SIG-M5 treated with dmso at 0.1 percent for 504 hours (cell line): ENCODE results near the gene ATF5.
A peak's percentile ranks its signal among the peaks of the same experiment; 100 is the strongest.

ENCODE experiments used
- DNase-seq: peaks from one replicate; lab custom pipeline; 2025; ENCODE audit not compliant: unreplicated experiment; lab: John Stamatoyannopoulos, UW

ATF5 gene

DNA sequence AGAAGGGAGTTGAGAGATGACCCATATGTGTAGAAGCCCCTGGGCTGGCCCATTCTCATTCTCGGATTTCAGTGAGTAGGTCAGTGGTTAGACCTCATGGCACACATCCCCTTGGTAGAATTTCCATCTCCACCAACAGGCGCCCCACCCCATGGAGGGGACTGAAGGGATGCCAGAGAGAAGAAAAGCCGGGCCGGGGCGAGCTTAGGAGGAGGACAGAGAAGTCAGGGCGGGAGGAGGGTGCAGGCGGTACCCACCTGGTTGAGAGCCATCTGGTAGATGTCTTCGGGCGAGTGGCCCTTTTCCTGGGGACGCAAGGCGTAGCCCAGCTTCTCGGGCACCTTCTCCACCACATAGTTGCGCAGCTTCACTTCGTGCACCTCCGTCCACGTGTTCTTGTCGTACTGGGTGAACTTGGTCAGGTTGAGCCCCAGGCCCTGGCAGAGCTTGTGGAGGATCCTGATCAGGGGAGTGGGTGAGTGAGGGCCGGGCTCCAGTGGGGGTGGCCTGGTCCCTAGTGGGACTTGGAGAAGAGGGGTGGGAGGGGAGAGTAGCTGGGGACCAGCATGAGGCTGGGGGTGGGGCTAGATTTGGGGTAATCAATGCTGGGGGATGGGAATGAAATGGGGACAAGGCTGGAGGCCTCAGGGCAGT, 34.9 kb upstream of the ATF5 start:
- DNase-seq, result no peak

DNA sequence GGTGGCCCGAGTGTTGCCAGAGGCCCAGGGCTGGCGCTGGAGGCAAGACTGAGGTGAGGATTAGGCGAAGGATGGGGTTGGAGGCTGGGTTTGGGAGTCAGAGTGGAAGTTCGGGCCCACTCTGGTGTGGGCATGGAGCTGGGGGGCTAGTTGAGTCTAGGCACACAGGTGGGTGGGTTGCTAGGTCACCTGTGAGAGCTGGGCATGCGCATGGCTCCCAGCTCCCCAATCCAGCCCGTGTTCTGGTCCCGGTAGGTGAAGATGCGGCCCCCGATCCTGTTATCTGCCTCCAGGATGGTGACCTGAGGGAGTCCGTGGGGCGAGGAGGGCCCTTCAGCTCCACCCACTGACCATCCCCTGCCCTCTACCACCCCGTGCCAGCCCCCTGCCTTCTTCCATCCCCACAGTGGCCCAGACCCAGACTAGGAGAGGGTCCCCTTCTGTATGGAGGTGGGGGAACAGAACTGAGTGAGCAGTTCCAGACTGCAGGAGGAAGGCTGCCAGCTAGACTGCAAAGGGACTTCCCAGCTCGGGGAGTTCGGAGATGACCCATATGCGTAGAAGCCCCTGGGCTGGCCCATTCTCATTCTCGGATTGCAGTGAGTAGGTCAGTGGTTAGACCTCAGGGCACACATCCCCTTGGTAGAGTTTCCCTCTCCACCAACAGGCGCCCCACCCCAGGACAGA, 34.0 kb upstream of the ATF5 start:
- DNase-seq, result no peak

DNA sequence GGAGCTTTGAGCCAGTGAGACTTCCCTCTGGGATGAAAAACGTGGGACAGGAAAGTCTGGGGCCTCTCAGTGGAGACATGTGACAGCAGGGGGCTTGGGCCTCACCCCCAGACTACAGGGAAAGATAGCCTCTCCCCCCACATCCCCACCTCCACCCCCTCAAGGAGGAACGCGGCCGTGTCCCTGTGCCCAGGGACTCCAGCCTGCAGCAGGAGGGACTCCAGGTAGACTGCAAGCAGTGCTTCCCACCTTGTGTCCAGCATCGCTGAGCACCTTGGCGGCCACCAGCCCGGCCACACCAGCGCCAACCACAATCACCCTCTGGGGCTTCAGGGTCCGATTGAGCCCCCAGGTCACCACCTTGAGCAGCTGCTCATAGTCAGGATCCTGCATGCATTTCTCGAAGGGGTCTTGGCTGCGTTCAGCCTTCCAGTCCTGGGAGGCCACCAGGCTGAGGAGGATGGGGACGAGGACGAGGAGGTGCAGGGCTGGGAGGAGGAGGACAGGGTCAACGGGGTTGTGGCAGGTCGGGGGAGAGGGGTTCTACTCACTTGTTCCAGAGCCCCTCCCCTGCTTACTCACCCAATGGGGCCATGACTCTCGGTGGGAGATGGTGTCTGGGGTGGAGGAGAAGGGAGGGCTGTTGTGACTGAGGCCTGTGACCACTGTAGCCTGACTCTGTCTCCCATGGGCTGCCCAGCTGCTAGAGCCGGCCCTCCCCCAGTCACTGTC, 33.3 kb upstream of the ATF5 start:
- DNase-seq, result no peak

DNA sequence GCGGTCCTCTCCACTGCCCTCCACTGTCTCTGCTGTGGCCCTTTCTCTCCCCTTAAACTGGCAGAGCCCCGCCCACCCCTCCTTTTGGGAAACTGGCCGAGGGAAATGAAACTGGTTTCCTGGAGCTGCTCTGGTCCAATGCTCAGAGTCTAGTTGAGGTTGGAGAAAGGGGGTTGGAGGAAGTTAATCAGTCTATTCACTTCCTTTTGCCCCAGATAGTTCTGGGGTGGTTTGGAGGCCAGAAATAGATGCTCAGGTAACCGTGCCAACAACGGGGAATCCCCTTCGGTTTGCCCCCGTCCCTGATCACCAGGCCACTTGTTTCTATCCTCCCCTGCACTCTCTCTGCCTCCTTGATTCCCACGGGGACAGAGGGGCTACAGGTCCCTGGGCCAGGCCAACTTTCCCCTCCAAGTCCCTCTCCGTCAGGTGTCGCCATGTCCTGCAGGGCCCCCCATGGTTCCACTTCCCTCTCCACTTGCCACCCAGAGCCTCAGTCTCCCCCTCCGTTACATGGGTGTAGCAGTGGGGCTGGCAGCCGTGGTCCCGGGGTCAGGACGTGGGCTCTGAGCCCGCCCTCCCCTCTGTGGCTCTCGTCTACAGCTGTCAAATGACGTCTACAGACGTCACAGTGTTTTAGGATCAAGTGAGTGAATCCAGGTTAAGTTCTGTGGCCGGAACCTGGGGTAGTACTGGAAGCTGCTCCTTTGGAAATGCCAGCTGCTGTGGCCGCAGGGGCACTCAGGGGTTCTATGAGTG, 32.0 kb upstream of the ATF5 start, which contains the start of gene IL4I1:
IL4I1 (minus strand) TSS at position 25 of the 759 bp plus-strand sequence. CDS start 727 bp downstream, outside the sequence.
- DNase-seq, result peak; percentile 88

DNA sequence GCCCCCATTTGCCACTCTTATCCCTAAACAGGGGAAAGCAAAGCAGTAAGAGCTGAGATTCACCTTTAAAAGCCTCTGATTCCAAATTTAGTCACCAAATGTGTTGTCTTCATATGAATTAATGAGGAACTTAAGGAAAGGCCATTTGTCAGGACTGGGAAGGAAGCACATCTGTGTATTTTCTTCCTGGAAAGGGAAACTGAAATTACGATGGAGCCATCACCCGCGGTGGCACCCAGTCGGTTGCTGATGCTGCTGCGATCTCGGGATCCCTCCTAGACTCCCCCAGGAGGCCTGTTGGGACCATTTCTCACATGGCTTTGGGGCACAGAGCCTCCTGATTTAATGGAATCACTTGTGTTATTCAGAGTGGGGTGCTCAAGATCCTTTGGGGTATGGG, 24.9 kb upstream of the ATF5 start:
- DNase-seq, result no peak

DNA sequence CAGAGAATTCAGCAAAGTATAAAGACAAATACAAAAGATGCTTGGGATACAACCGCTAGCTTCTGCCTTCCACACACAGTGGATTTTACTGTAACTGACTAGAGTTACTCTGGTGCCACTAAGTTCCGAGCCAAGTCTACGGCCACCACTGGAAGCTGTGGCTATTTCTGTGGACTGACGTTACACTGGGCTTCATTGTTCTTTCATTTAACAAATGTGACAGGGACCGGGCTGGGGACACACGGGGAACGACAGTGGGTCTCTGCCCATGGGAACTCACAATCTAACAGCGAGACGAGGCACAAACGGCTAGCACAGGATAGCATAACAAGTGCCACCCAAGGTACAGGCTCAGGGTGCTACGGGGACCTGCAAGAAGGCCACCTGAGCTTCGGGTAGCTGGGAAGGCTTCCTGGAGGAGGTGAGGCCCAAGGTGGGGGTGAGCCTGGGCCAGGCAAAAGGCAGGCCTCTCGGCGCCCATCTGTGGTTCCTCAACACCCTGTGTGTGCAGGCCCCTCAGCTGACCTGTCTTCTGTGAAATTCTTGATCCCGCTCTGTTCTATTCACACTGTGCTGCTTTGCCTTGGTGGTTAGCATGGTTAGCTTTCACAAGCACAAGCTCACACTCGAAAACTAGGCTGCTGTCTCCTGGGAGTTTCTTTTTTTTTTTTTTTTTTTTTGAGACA, 22.0 kb upstream of the ATF5 start:
- no peak for DNase-seq

DNA sequence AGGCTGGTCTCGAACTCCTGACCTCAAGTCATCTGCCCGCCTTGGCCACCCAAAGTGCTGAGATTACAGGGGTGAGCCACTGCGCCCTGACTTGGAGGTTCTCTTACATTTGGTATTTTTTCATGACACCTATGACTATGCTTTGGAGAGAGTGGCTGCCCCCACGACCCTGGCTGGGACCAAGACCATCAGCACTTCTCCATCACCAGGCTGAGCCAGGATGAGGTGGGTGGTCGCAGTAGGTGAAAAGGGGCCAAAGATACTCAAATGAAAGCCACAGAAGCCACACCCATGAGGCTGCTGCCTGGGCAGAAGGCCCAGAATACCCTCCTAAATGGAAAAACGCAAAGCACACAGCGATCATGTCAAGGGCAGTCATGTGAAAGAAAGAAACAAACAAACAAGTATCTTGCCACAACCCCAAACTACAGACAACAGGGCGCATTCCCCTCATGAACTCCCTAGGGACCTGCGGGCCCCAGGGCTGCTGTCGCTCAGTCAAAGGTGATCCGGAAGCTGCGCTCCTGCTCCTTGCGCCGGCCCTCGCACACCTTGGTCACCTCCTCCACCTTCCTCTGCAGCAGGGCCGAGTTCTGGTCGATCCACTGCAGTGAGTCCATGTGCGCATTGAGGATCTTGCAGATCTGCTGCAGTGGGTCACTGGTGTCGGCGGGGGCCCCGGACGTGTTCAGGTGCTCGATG, 21.1 kb upstream of the ATF5 start:
- no peak for DNase-seq

DNA sequence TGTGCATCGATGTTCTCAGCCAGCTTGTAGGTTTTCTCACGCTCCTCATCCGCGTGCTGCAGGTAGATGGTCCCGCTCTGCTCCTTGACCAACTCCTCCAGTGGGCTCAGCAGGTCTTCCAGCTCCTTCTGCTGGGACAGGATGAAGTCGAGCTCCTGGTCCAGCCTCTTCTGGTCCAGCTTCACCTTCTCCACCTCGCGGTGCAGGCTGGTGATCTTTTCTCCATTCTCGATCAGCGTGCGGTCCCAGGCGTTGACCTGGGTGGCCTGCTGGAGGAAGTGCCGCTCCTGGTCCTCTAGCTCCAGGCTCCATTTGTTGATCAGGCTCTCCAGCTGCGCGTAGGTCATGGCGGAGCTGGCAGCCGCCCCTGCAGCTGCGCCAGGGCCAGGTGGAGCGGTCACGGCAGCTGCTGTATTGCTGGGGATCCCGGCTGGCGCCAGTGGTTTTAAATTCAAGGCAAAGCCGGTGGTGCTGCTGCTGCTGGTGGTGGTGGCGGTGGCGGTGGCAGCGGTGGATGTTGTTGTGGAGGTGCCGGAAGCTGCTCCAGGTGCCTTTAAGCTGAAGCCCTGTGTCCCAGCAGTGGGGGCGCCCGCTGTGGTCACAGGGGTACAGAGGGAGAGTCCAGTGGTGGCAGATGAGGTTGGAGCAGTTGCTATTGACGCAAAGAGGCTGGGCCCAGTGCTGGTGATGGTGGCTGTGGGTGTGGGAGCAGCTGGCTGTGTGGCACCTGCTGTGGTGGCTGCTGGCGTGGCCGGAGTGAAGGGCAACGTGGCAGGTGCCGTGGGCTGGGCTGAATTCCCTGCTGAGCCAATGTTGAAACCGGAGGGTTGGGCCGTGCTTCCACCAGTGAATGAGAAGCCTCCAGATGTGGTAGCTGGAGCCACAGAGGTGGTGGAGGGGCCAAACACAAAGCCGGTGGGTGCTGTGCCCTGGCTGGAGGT, 20.3 kb upstream of the ATF5 start:
- no peak for DNase-seq

DNA sequence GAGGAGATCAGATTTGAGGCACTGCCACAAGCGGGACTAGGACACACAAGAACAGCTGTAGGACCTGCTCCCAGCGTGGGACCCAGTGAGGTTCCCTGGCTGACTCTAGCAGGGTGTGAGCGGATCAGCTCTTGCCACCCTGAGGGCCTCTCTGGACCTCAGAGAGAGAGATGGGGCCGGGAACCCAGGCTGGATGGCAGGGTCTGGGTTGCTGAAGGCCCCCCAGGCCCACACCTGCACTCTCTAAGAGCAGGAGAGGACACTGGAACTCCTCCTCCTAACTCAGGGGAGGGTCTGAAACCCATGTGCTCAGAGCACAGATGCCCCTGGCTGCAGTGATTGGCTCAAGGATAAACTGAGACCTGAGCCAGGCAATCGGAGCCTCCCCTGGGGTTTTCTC, 18.8 kb upstream of the ATF5 start:
- DNase-seq, result no peak

DNA sequence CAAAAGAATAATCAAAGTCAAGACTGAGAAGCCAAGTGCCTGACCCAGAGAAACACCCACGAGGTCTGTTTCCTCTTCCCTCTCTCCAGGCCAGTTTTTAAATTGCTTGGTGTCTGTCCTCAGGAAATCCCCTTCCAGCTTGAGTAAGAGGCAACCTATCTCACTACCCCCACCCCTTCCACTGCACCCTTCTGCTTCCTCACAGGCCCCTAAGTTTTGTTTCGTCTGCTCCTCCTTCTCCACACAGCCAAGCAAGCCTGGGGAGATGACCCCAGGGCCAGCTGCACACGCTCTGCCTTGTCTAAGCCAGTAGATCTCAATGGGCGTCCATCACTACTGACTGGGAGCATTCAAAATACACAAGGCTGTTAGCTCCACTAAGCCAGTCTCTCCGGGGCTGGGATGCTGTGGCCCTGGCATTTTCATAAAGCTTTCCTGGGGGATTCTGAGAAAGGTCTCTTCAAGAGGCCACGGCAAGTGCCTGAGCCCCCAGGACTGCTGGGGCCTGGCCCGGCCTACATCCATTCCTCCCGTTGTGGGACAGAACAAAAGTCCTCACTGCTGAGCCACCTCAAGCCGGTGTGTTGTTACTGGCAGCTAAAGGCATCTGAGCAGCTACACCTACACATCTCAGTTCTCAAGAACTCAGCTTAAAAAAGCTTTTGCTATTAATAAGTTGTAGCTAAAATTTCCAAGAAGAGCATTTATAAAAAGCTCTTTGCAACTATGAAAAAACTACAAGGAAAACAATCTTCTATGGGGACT, 17.4 kb upstream of the ATF5 start:
- no peak for DNase-seq

DNA sequence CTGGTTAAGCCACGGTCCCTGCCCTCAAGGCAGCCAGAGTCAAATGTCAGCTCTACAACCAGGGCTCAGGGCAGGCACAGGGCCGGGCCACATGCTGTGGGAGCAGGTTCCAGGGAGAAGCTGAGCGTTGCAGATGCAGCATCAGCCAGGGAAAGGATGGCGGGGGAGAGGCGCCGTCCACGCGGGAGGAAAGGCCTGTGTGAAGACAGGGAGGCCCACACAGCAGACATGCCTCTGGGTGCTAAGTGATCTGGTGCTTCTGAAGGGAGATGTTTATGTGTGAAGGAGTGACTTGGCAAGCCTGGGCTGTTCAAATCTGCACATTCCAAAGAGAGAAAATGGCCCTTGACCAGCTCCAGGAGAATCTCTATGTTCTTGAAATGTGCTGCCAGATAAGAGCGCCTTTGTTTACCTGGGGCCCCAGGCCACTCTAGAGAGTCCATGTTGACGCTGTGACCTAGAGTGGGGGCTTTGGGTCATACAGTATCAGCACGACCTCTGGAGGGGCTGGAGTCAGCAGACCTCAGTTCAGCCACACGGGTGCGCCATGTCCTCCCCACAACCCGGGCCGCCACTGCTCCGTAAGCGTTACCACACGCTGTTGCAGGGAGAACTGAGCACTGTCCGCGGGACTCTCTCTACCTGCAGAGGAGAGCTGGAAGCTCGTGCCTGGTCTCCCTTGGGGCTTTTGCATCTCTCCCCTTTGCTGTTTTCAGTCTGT, 15.9 kb upstream of the ATF5 start:
- no peak for DNase-seq

DNA sequence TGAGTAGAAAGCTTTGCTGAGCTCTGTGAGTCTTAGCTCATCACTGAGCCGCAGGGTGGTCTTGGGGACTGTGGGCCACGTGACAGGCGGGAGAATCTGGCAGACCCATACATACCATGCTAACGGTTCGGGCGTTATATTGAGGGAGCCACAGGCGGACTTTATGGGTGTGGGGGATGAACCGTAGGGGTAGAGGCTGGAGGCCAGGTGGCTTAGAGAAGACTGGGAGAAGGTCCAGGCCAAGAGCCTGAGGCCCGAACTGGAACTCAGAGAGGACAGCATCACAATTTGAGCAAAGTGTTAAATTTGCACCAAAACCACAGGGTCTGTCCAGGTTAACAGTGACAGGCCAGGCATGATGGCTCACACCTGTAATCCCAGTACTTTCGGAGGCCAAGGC, 15.3 kb upstream of the ATF5 start:
- DNase-seq, result no peak

DNA sequence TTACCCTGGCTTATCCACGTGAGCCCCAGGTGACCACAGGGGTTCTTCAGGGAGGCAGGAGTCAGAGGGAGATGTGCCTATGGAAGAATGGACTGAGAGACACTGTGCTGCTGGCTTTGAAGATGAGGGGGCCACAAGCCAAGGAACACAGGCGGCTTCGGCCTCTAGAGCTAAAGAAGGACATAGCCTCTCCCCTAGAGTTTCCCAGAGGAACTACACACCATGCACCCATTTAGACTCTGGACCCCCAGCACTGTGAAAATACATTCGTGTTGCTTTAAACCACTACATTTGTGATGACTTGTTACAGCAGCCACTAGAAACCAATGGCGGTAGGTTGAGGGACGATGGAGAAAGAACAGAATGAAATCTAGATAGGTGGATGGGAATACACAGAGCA, 13.7 kb upstream of the ATF5 start:
- no peak for DNase-seq

DNA sequence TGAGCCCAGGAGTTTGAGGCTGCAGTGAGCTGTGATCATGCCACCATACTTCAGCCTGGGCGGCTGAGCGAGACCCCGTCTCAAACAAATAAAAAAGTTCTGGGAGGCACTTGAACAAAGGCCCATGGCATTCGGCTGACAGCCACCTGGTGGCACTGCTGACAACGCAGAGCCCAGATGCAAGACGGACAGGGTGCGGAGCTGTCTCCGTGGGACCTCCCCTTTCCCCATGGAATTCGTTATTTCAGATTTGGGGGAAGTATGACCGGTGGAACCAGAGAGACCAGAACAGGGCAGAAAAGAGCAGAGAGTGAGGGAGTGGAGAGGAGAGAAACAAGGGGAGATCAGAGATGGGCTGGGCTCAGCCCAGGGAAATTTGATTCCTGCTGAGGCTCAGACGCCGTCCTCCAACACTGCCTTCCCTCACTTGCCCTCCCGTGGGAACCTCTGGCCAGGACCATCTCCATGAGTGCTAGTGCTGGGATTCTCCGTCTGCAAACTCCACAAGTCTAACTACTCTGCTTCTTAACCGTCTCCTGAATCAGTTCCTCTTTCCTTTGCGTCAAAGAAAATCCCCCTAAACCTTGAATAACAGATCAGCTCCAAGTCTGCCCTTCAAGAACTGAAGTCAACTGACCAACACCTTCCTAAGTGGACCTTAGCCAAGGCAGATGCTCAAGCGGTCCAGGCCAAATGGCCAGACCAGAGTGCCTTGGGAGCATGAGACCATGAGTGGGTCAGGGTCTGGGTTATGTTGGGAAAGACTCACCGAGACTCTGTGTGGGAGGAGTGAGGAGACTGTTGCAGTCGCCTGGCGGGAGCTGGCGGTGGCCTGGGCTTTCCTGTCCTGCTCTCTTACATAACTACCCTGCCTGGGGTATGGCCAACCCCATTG, 11.9 kb upstream of the ATF5 start:
- DNase-seq, result no peak

DNA sequence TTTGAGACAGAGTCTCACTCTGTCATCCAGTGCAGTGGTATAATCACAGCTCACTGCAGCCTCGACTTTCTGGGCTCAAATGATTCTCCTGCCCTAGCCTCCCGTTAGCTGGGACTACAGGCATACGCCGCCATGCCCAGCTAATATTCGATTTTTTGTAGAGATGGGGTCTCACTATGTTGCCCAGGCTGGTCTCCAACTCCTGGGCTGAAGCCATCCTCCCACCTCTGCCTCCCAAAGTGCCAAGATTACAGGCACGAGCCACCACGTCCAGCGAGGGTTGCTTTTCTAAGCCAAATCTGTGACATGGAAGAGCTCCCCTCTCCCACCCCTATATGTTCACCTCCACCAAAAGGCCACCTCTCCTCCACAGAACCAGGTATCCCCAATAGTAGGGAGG, 10.9 kb upstream of the ATF5 start:
- DNase-seq, result no peak

DNA sequence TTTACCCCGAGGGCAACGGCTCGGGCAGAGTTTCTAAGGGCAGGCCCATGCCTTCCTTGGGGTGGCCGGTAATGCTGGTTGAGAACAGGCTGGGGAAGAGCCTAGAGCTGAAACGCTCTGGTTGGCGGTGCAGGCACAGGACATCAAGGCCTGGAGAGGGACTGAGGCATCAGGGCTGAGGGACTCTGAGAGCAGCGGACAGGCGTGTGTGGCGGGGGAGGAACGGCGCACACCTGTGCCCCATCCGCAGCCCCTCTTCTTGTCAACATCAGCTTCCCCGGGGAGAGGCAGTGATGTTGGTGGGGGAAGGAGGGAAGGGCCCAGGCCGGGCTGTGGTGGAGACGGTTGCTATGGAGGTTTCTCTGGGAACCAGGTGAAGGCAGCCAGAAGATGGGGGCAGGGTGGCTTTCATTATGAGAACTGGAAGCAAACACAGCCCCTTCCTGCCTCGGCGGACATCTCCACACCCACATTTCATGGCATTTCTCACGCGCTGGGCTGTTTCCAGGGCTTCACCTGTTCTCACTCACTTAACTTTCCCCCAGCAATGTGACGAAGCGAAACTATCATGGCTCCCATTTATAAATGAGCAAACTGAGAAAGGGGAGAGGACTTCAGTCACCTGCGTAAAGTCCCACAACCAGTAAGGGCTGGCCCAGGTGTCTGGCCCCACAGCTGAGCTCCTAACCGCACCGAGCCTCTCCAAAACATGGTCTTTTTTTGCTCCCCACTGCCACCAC, 8.2 kb upstream of the ATF5 start:
- DNase-seq, result no peak
